H1 (cell line): Measurements from ENCODE around the gene CUX1. TPM values are rescaled to one million over a fixed set of nuclear protein-coding genes. Genes with fewer than 3 reads are reported as not detected.

Source experiments
- CTCF ChIA-PET: fragments of 300-600 bp; sonication (Branson Sonifier 250); formaldehyde crosslinking; loops from one replicate; lab custom pipeline; 2021; ENCODE audit not compliant: partially characterized antibody; lab: Charles Lee
- POLR2A ChIA-PET: fragments of 300-600 bp; sonication (Branson Sonifier 250); formaldehyde crosslinking; loops from one replicate; lab custom pipeline; 2021; ENCODE audit warnings: inconsistent platforms; ENCODE audit not compliant: partially characterized antibody; lab: Charles Lee
- DNase-seq, 2 experiments: peaks; one replicate each; pipeline versions ENCODE4 v3.0.0 to v3.0.0-alpha.2; 2010 to 2022; ENCODE audit warnings: low spot score in 2 of 2, low read depth in 1 of 2, mixed read lengths in 1 of 2
- FAIRE-seq: peaks from 2 replicates; lab custom pipeline; 2011; peaks lifted over from hg19 to GRCh38; lab: Jason Lieb, UNC
- H2AFZ ChIP-seq: 2 replicates; pipeline ENCODE4 v1.8.1; 2012; ENCODE audit warnings: low read length, inconsistent platforms
- H2AK5ac ChIP-seq: 2 replicates; pipeline ENCODE4 v1.6.1; 2013; ENCODE audit warnings: low read depth, low read length
- H2BK120ac ChIP-seq: replicated peaks from 2 replicates; pipeline ENCODE3; 2013; ENCODE audit warnings: low read depth, low read length, inconsistent platforms
- H2BK12ac ChIP-seq: 2 replicates; pipeline ENCODE4 v1.6.1; 2013; ENCODE audit warnings: low read depth, low read length
- H2BK15ac ChIP-seq: 2 replicates; pipeline ENCODE4 v1.6.1; 2013; ENCODE audit warnings: low read length
- H2BK20ac ChIP-seq: 2 replicates; pipeline ENCODE4 v1.6.1; 2013; ENCODE audit warnings: low read length
- H2BK5ac ChIP-seq: 2 replicates; pipeline ENCODE4 v1.6.1; 2013; ENCODE audit warnings: low read depth, low read length
- H3K14ac ChIP-seq: 2 replicates; pipeline ENCODE4 v1.6.1; 2013; ENCODE audit warnings: inconsistent platforms; ENCODE audit not compliant: insufficient read length
- H3K18ac ChIP-seq: 2 replicates; pipeline ENCODE4 v1.6.1; 2013; ENCODE audit warnings: low read length; ENCODE audit errors: extremely low read depth
- H3K23ac ChIP-seq: 2 replicates; pipeline ENCODE4 v1.6.1; 2013; ENCODE audit warnings: inconsistent platforms; ENCODE audit not compliant: insufficient read length
- H3K23me2 ChIP-seq: 2 replicates; pipeline ENCODE4 v1.6.1; 2013; ENCODE audit warnings: low read depth, low read length
- H3K27ac ChIP-seq: 2 replicates; pipeline ENCODE4 v1.6.1; 2011; ENCODE audit warnings: low read depth, low read length, inconsistent platforms
- H3K27me3 ChIP-seq, 4 experiments: replicated peaks in 1 of 4; 1 replicate in 1 of 4; 2 replicates in 3 of 4; pipeline versions ENCODE4 v1.6.1 to v1.8.1; 2011 to 2013; ENCODE audit warnings: low read length in 3 of 4, mild to moderate bottlenecking in 3 of 4, inconsistent platforms in 2 of 4, mixed read lengths in 2 of 4, moderate library complexity in 1 of 4; ENCODE audit not compliant: control insufficient read depth in 3 of 4, insufficient read depth in 3 of 4; ENCODE audit errors: extremely low read depth in 1 of 4
- H3K36me3 ChIP-seq, 4 experiments: 2 replicates each; pipeline versions ENCODE4 v1.6.1 to v1.8.1; 2011 to 2013; ENCODE audit warnings: mild to moderate bottlenecking in 4 of 4, low read length in 3 of 4, moderate library complexity in 2 of 4, control low read depth in 1 of 4, inconsistent platforms in 1 of 4; ENCODE audit not compliant: insufficient read depth in 4 of 4, control insufficient read depth in 2 of 4
- H3K4ac ChIP-seq: replicated peaks from 2 replicates; pipeline ENCODE3; 2013; ENCODE audit warnings: low read length, low read depth, mixed read lengths, inconsistent platforms; ENCODE audit not compliant: insufficient read length
- H3K4me1 ChIP-seq, 4 experiments: replicated peaks in 1 of 4; 1 replicate in 1 of 4; 2 replicates in 3 of 4; pipeline versions ENCODE4 v1.6.1 to v1.8.1; 2011 to 2013; ENCODE audit warnings: low read length in 3 of 4, inconsistent platforms in 2 of 4, mixed read lengths in 1 of 4; ENCODE audit not compliant: insufficient read depth in 4 of 4, control insufficient read depth in 3 of 4
- H3K4me2 ChIP-seq, 2 experiments: 2 replicates each; pipeline versions ENCODE4 v1.6.1 to v1.8.1; 2011 to 2013; ENCODE audit warnings: low read depth in 2 of 2, low read length in 2 of 2, control low read depth in 1 of 2, inconsistent platforms in 1 of 2, mild to moderate bottlenecking in 1 of 2; ENCODE audit not compliant: insufficient read depth in 1 of 2
- H3K4me3 ChIP-seq, 4 experiments: fragments of 200-600, 300-600 bp in 1 of 4; sonication (generic), shearing (Covaris generic), sonication (Bioruptor Twin) in 1 of 4; 2 replicates each; pipeline versions ENCODE4 v1.5.1 to v1.8.1; 2011 to 2016; ENCODE audit warnings: low read length in 4 of 4, low read depth in 3 of 4, control low read depth in 2 of 4, inconsistent platforms in 2 of 4, mild to moderate bottlenecking in 2 of 4, mixed read lengths in 1 of 4, moderate library complexity in 1 of 4; ENCODE audit not compliant: insufficient read depth in 2 of 4; ENCODE audit errors: extremely low read depth in 1 of 4
- H3K56ac ChIP-seq: replicated peaks from 2 replicates; pipeline ENCODE3; 2013; ENCODE audit warnings: low read depth, mild to moderate bottlenecking, mixed read lengths, low read length, inconsistent platforms; ENCODE audit not compliant: insufficient read length
- H3K79me1 ChIP-seq: 2 replicates; pipeline ENCODE4 v1.6.1; 2013; ENCODE audit warnings: low read depth, low read length, control low read depth
- H3K79me2 ChIP-seq, 2 experiments: 2 replicates each; pipeline versions ENCODE4 v1.6.1 to v1.8.1; 2012 to 2013; ENCODE audit warnings: low read length in 2 of 2, mild to moderate bottlenecking in 2 of 2, inconsistent platforms in 1 of 2; ENCODE audit not compliant: insufficient read depth in 2 of 2, control insufficient read depth in 1 of 2
- H3K9ac ChIP-seq, 4 experiments: replicated peaks in 1 of 4; 1 replicate in 1 of 4; 2 replicates in 3 of 4; pipeline versions ENCODE4 v1.6.1 to v1.8.1; 2011 to 2013; ENCODE audit warnings: low read depth in 3 of 4, low read length in 3 of 4, control low read depth in 2 of 4, mild to moderate bottlenecking in 2 of 4, moderate library complexity in 2 of 4, inconsistent platforms in 1 of 4; ENCODE audit errors: extremely low read depth in 1 of 4
- H3K9me3 ChIP-seq, 2 experiments: 2 replicates each; pipeline versions ENCODE4 v1.6.1 to v1.8.1; 2012 to 2013; ENCODE audit warnings: mild to moderate bottlenecking in 2 of 2, moderate library complexity in 2 of 2, control low read depth in 1 of 2, inconsistent platforms in 1 of 2, low read depth in 1 of 2, low read length in 1 of 2, mixed read lengths in 1 of 2; ENCODE audit not compliant: insufficient read depth in 2 of 2
- H4K20me1 ChIP-seq, 2 experiments: replicated peaks in 1 of 2; 2 replicates each; pipeline versions ENCODE3 to v1.8.1; 2011 to 2013; ENCODE audit warnings: inconsistent platforms in 2 of 2, low read length in 2 of 2, mild to moderate bottlenecking in 1 of 2; ENCODE audit not compliant: insufficient read depth in 2 of 2, control insufficient read depth in 1 of 2
- H4K5ac ChIP-seq: 2 replicates; pipeline ENCODE4 v1.6.1; 2013; ENCODE audit warnings: low read length, low read depth, mixed read lengths, inconsistent platforms; ENCODE audit not compliant: insufficient read length
- H4K8ac ChIP-seq: 2 replicates; pipeline ENCODE4 v1.8.0; 2013; ENCODE audit warnings: mild to moderate bottlenecking, moderate library complexity, low read length, inconsistent platforms; ENCODE audit not compliant: insufficient read depth; ENCODE audit errors: extremely low read depth
- H4K91ac ChIP-seq: replicated peaks from 2 replicates; pipeline ENCODE3; 2013; ENCODE audit warnings: low read length, mixed read lengths, inconsistent platforms; ENCODE audit not compliant: insufficient read length
- CHD1 ChIP-seq: IDR thresholded peaks from 2 replicates; pipeline ENCODE4 v1.6.1; 2012; ENCODE audit warnings: low read depth, low read length, improper control_type of control experiment
- CHD2 ChIP-seq: IDR thresholded peaks from 2 replicates; pipeline ENCODE4 v1.6.1; 2012; ENCODE audit warnings: low read length, improper control_type of control experiment
- EGR1 ChIP-seq: IDR thresholded peaks from 2 replicates; pipeline ENCODE4 v1.6.1; 2011; ENCODE audit warnings: low read depth, low read length, borderline replicate concordance
- EP300 ChIP-seq, 2 experiments: IDR thresholded peaks; 1 replicate in 1 of 2; 2 replicates in 1 of 2; pipeline ENCODE4 v1.6.1; 2011 to 2012; ENCODE audit warnings: low read depth in 2 of 2, low read length in 2 of 2, mild to moderate bottlenecking in 2 of 2, borderline replicate concordance in 1 of 2, inconsistent platforms in 1 of 2, moderate library complexity in 1 of 2
- KDM4A ChIP-seq: IDR thresholded peaks from one replicate; pipeline ENCODE4 v1.7.1; 2012; ENCODE audit warnings: low read depth, mild to moderate bottlenecking, moderate library complexity, low read length, inconsistent platforms; ENCODE audit not compliant: severe bottlenecking
- KDM5A ChIP-seq: fragments of 200-600 bp; IDR thresholded peaks from 2 replicates; pipeline ENCODE4 v1.7.1; 2012; ENCODE audit warnings: mild to moderate bottlenecking, low read length, inconsistent platforms, mixed read lengths
- MAX ChIP-seq: IDR thresholded peaks from 2 replicates; pipeline ENCODE4 v1.6.1; 2012; ENCODE audit warnings: inconsistent platforms
- NANOG ChIP-seq: IDR thresholded peaks from 2 replicates; pipeline ENCODE4 v1.6.1; 2011; ENCODE audit warnings: low read length, low read depth, mild to moderate bottlenecking, inconsistent platforms; ENCODE audit not compliant: insufficient read depth, poor library complexity, severe bottlenecking
- POU5F1 ChIP-seq: IDR thresholded peaks from 2 replicates; pipeline ENCODE4 v1.6.1; 2011; ENCODE audit warnings: low read depth, mild to moderate bottlenecking, low read length, moderate library complexity
- SIRT6 ChIP-seq: IDR thresholded peaks from one replicate; pipeline ENCODE4 v1.7.1; 2012; ENCODE audit warnings: low read length, inconsistent platforms
- SP2 ChIP-seq: IDR thresholded peaks from 2 replicates; pipeline ENCODE4 v1.6.1; 2012; ENCODE audit warnings: mild to moderate bottlenecking, low read length, inconsistent platforms
- SP4 ChIP-seq: IDR thresholded peaks from 2 replicates; pipeline ENCODE4 v1.6.1; 2012; ENCODE audit warnings: low read length, inconsistent platforms
- TAF1 ChIP-seq: IDR thresholded peaks from 2 replicates; pipeline ENCODE4 v1.6.1; 2011; ENCODE audit warnings: mild to moderate bottlenecking, low read depth, low read length
- WGBS, 2 experiments: shearing (Covaris generic) in 1 of 2; methylation state at CpG; one replicate each; pipeline versions ENCODE4 v1.1.6 to v1.1.7; 2013 to 2015; ENCODE audit warnings: low lambda C conversion rate in 2 of 2, mixed read lengths in 2 of 2, inconsistent platforms in 1 of 2, low coverage in 1 of 2, missing lambda C conversion rate in 1 of 2; ENCODE audit not compliant: insufficient replicate concordance in 2 of 2, insufficient coverage in 1 of 2, insufficient read length in 1 of 2; ENCODE audit errors: extremely low coverage in 1 of 2, missing lambda C conversion rate in 1 of 2; 5-methylcytosine and 5-hydroxymethylcytosine counted together
- polyA plus RNA-seq, 7 experiments: library from polyadenylated mRNA; depleted of rRNA in 3 of 7; stranded (reverse) in 5 of 7; unstranded in 2 of 7; fragments of >200 nt in 5 of 7; fragments of 200-250 nt in 2 of 7; gene quantifications; 1 replicate in 5 of 7; 2 replicates in 1 of 7; 4 replicates in 1 of 7; pipeline versions ENCODE4 v1.2.1 to v1.2.3, GENCODE V29; 2011 to 2013; ENCODE audit warnings: missing spikeins in 2 of 7, mixed read lengths in 2 of 7
- total RNA-seq: library from RNA; stranded (reverse); fragmentation: NEBNext Ultra II Directional; extraction: Animal tissue kit (Norgen Biotek cat#: 25700); gene quantifications from 2 replicates; pipeline ENCODE4 v1.2.1, GENCODE V29; 2021

CUX1 gene
- total and polyA plus RNA-seq, 2 of the 8 experiments (the other 6 are each of a cell fraction or from before 2014, with no cell fraction given), result 21.6 to 65.9 TPM

- DNase-seq (no peak), FAIRE-seq (no peak)
- H3K9me3 ChIP-seq, result no peaks in the 10 kb centered on the region
- H3K23ac ChIP-seq, result no peak overlapping the region
- H3K56ac ChIP-seq, result no peak overlapping the region
- no peaks in the 10 kb centered on the region for H3K79me1 ChIP-seq
- H2BK20ac ChIP-seq, result no peak overlapping the region
- no peak overlapping the region for H3K4ac ChIP-seq
- H3K14ac ChIP-seq, result no peak overlapping the region
- no peak overlapping the region for H3K27ac ChIP-seq
- no peak overlapping the region for H2AFZ ChIP-seq
- H3K18ac ChIP-seq, result no peak overlapping the region
- 56% methylated on average over 5 of the region's 5 CpGs; no CpG with 5 or more reads in 1 of the 2 experiments for WGBS, 2 experiments
- H3K27me3 ChIP-seq, result peaks cover 0 to 14% (median 7%) of the 10 kb centered on the region in 4 experiments; a peak in 6 of 7 replicates
- peaks cover 9% of the 10 kb centered on the region; the same call in 1 of the 2 replicates for H3K23me2 ChIP-seq
- H3K79me2 ChIP-seq, result peaks cover 6 to 20% of the 10 kb centered on the region in 2 experiments
- no peak overlapping the region for H2BK120ac ChIP-seq
- peaks cover 2 to 6% of the 10 kb centered on the region in 2 experiments for H4K20me1 ChIP-seq
- H2BK5ac ChIP-seq, result no peak overlapping the region
- no peak overlapping the region for H2BK15ac ChIP-seq
- H2AK5ac ChIP-seq, result no peak overlapping the region
- H4K91ac ChIP-seq, result no peak overlapping the region
- peak overlapping the region in 1 of 2 experiments; percentile 45; a peak in 2 of 4 replicates for H3K4me2 ChIP-seq
- no peak overlapping the region for H3K9ac ChIP-seq
- H4K5ac ChIP-seq, result no peak overlapping the region
- H3K4me3 ChIP-seq, result 0 out of 8 replicates have a peak overlapping the region, but pooled peaks of 1 of the 4 experiments have one; percentile 33
- H3K36me3 ChIP-seq, result no peaks in the 10 kb centered on the region
- H3K4me1 ChIP-seq, result peaks cover 0 to 4% (median 3%) of the 10 kb centered on the region in 4 experiments; a peak in 6 of 7 replicates
- no peak overlapping the region for H2BK12ac ChIP-seq
- no peak overlapping the region for H4K8ac ChIP-seq
- POLR2A ChIA-PET, result interaction anchor here (1.2 to 1.6 kb wide), 2 partner anchors 70 to 210 kb away, joined by 4 to 5 read pairs; no protein-coding TSS in a partner anchor
- CTCF ChIA-PET, result interaction anchor here (1.1 to 1.6 kb wide), 4 partner anchors 8 to 197 kb away, joined by 3 to 9 read pairs (median 4); no protein-coding TSS in a partner anchor
- TF ChIP-seq EP300 (IDR thresholded peaks at IDR 0.05; ENCODE audit: borderline replicate concordance in 1 of 2, low read depth in 2 of 2, low read length in 2 of 2) (no peak), SP2 (no peak), POU5F1 (no peak), MAX (no peak), EGR1 (no peak), TAF1 (no peak), CHD2 (no peak), CHD1 (no peak), SIRT6 (no peak), KDM5A (no peak), NANOG (no peak), SP4 (no peak), KDM4A (no peak)
These were observed 3.9 kb upstream of the CUX1 start for GRCh38 chr7:101813402-101814019.
